ENCODE results near the gene DSCAM.

GRCh38 chr21:40489001-40489400 is 358.0 kb downstream of the DSCAM start:
- no peak for TF ChIP-seq POLR2AphosphoS5 (IDR thresholded peaks at IDR 0.05; ENCODE audit: low read depth)
- no peak for TF ChIP-seq CTCF (IDR thresholded peaks at IDR 0.05; ENCODE audit: insufficient read depth, low read length)
- no peak for TF ChIP-seq SPI1 (IDR thresholded peaks at IDR 0.05; ENCODE audit: borderline replicate concordance, low read depth)
- TF ChIP-seq GABPA (IDR thresholded peaks at IDR 0.05; ENCODE audit: low read depth), result no peak
